NCI-H1694 (cell line): ENCODE measurements around the gene RANBP6.
A peak's percentile ranks its signal among the peaks of the same experiment; 100 is the strongest.
"Not testable (repeated sequence)": the region's sequence is repeated elsewhere in the genome, so short reads cannot be mapped to it uniquely, and the experiment has no call there.

Experiments used
- DNase-seq: peaks from one replicate; lab custom pipeline; 2025; lab: John Stamatoyannopoulos, UW

The RANBP6 gene

DNA sequence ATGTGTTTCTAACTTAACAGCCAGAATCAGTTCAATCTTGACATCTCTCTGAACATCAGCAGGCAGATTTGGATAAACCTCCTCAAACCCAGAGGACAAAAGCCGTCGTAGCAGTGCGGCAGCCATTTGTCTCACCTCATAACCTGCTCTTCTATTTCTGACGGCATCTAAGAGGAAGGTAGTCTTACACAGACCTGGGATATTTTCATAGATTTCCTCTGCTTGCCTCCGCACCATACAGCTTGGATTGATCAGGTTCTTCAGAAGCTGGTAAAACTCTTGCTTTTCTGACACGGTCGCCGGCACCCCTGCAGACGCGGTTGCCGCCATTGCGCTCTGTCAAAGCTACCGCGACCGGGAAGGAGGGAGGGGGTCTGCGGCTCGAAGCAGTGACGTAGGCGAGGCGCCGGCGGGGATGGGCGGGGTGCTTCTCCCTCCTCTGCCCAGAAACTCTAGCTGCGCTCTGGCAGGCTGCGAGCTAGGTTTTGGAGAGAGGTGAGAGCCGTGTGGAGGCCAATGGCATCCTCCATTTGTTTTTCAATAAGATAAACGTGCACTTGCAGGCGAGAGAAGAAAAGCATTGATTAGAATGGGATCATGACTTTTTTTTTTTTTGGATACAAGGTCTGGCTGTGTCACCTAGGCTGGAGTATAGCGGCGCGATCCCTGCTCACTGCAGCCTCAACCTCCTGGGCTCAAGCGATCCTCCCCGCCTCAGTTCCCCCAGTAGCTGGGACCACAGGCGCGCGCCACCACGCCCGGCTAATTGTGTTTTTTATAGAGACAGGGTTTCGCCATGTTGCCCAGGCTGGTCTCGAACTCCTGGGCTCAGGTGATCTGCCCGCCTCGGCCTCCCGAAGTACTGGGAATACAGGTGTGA, at the start of gene RANBP6:
Gene RANBP6, minus strand, starts transcription at position 347 of the 880 bp plus-strand sequence. Its CDS starts 17 bp downstream, at position 330.
- DNase-seq, result peak; percentile 77

DNA sequence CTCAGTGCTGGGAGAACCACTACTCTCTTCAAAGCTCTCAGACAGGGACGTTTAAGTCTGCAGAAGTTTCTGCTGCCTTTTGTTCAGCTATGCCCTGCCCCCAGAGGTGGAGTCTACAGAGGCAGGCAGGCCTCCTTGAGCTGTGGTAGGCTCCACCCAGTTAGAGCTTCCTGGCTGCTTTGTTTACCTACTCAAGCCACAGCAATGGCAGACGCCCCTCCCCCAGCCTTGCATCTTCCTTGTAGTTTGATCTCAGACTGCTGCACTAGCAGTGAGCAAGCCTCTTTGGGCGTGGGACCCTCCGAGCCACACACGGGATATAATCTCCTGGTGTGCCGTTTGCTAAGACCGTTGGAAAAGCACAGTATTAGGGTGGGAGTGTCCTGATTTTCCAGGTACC, 47.7 kb upstream of the RANBP6 start:
- not testable (repeated sequence) for DNase-seq

DNA sequence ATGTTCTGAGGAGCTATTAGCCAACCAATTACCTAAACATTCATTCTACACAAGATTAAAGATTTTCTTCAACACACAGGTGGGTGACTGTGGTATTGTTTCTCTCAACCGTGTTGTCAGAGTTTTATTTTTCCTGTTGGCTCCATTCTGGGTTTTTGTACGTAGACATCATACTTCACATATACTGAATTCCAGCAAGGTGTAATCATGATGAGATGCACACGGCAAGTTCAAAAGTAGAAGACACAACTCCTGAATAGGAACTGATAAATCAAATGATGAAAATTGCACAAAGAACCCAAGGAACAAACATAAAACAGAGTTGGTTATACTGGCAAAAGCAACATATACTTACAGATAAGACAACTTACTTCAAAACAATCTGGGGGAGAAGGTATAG, 40.2 kb upstream of the RANBP6 start:
- DNase-seq, result no peak

- DNase-seq, result peak; percentile 24
Observed at GRCh38 chr9:6055216-6055615, 39.8 kb upstream of the RANBP6 start.

GRCh38 chr9:6054280-6055099, 39.1 kb upstream of the RANBP6 start:
- peak; percentile 80 for DNase-seq

- no peak for DNase-seq
Observed at GRCh38 chr9:6052293-6052919, 37.0 kb upstream of the RANBP6 start.

- no peak for DNase-seq
Observed at GRCh38 chr9:6051511-6051950, 36.1 kb upstream of the RANBP6 start.

- no peak for DNase-seq
Observed at GRCh38 chr9:6049798-6050197, 34.4 kb upstream of the RANBP6 start.

DNA sequence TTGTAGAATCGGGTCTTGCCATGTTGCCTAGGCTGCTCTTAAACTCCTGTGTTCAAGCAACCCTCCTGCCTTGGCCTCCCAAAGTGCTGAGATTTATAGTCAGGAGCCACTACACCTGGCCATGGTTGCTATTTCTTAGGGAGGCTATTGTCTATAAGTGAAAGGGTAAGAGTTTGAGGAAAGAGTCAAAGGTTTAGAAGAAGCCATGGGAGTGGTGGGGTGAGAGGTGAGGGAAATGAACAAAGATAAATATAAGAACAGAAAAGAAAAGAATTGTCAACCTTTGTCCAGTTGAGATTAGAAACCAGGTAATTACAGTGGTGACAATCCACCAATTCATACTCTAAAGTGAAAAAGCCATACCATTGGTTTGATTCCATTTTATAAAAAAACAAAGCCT, 32.6 kb upstream of the RANBP6 start:
- no peak for DNase-seq

GRCh38 chr9:6047020-6047419, 31.6 kb upstream of the RANBP6 start:
- DNase-seq, result no peak

DNA sequence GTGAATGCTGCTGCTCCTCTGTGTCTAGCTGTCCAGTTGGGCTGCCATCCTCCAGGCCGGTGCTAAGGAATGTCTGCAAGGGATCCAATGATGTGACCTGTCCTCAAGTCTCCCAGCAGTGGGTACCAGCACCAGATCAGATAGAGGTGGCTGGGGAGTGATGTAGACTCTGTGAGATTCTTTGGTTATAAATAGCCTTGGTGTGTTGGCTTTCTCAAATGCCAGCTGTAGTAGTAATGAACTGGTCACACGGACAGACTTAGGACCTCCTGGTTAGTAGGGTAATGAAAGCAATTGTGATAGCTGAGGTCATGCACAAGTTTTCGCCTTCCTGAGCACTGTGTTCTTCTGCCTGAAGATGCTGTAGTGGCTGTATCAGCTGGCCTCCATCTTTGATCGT, 29.9 kb upstream of the RANBP6 start:
- no peak for DNase-seq

DNA sequence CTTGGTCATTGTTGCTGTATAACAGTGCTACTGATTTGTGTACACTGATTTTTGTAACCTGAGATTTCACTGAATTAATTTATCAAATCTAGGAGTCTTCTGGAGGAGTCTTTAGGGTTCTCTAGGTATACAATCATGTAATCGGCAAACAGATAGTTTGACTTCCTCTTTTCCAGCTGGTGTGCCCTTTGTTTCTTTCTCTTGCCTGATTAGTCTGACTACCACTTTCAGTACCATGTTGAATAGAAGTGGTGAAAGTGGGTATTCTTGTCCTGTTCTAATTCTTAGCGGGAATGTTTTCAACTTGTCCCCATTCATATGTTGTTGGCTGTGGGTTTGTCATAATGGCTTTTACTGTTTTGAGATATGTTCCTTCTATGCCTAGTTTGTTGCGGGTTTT, 24.7 kb upstream of the RANBP6 start:
- DNase-seq, result no peak

DNA sequence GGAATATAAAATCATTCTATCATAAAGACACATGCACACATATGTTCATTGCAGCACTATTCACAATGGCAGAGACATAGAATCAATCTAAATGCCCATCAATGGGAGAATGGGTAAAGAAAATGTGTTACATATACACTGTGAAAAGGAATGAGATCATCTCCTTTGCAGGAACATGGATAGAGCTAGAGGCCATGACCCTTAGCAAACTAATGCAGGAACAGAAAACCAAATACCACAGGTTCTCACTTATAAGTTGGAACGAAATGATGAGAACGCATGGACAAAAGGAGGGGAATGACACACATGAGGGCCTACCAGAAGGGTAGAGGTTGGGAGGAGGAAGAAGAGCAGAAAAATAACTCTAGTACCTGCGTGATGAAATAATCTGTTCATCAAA, 21.0 kb upstream of the RANBP6 start:
- DNase-seq, result no peak

- DNase-seq, result no peak
Observed at GRCh38 chr9:6034954-6035353, 19.5 kb upstream of the RANBP6 start.

DNA sequence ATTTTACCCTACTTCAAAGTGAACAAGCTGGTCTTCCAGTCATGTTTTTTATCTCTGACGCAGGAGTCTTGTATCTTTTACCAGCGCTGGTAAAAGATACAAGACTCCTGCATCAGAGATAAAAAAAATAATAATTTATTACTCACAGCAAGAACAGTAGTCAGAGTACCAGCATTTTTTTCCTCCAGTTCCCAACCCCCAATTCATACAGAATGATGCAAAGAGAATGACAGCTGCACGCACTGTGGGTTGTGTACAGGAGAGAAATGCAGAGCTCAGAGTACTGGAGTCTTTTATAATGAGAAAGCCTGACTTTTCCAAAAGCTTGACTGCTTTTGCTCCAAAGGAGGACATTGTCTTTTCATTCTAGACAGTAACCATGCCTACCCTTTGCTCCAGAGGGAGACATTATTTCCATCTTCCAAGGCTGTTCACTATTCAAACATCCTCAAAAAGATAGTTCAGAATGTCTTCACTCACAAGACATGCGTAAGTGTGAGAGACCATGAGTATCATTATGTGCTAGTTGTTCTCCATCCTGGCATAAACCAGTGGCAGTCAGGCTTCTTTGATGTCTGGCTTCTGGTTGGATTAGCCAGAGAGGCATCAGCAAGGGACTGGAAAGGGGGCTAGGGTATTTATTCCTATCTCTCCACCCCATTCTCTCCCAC, 14.3 kb upstream of the RANBP6 start:
- no peak for DNase-seq

DNA sequence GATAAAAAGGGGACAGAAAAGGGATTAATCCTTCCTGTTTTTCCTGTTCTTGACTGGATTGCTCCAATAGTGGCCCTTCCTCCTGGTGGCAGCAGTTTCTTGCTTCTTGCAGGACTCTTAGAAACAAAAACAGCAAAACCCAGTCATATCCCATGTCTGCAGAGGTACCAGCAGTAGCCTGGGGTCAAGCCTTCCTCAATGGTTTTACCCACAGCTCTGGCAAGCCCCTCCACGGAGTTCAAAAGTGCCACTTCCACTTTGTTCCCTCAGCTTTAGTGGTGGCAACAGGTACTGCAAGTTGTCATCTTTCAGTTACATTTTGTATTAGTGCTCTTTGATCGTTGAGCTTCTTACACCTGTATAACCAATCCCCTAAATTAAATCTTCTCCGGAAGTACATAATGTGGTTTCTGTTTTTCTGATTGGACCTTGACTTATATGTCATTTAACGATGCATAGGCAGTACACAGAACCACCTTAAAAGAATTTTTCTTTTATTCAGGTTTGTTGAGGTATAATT, 8.7 kb upstream of the RANBP6 start:
- no peak for DNase-seq

DNA sequence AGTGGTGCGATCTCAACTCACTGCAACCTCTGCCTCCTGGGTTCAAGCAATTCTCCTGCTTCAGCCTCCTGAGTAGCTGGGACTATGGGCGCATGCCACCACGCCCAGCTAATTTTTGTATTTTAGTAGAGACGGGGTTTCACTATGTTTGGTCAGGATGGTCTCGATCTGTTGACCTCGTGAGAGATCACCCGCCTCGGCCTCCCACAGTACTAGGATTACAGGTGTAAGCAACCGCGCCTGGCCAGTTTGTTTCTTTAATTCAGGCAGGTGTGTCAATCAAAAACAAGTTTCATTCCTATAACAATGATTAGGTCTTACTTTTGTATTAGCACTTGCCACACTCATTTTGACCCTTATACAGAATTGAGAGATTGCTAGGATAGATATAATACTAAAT, 1.6 kb upstream of the RANBP6 start:
- DNase-seq, result not testable (repeated sequence)

DNA sequence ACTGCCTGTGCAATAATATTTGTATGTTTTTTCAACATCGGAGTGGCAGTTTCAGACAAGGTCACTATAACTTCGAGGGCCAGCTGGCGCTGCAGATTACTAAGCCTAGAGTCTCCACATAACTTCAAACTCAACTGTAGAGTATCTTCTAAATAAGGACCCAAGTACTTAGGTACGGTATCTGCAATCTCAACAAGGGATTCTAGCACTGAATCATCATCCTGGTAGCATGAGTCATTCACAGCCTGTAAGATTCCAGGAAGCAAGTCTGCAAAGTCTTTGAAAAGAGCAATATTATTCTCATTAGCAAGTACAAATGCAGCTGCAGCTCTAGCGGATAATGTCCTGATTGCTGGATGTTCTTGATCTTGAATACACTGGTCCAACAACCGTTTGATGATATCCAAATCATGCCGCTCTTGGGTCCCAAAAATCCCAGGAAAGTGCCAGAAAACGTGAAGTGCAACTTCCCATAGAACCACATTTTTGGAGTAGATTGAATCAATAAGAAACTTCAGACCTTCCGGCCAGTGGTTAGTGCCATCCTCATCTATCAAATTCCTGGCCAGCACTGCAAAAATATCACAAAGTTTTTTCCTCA, 654 bp downstream of the RANBP6 start:
- DNase-seq, result no peak

DNA sequence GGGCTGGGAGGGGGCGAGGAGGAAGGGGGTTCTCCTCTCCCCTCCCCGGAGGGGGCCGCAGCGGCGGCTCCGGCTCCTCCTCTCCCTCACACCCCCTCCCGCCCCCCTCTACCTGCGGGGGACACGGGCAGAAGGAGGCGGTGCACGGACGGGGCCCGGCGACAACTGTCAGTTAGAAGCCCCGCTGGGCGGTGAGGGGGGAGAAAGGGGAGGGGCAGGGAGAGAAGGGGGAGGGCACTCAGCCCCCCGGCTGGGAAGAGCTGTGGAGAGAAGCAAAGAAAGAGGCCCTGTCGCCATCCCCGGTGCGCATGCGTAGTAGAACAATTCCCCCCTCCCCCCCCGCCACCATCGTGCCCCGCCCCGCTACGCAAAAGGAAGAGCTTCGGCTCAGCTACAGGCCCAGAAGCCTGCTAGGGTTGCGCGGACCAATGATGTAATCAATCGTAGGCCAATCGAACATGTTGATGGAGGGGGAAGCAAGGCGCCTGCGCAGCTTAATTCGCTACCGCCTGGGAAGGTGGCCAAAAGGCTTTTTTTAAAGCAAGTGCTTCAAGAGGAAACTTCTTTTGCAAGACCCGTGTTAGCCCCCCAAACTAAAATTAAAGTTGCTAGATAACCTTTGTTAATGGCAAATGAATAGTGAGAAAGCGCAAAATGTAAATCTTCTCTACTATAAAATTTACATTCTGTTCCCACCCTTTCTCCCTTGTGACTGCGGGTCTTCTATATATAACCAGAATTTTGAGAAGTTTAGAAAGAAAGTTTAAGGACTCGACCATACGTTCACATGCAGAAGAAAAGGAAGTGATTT, 7.0 kb downstream of the RANBP6 start:
- peak; percentile 98 for DNase-seq

DNA sequence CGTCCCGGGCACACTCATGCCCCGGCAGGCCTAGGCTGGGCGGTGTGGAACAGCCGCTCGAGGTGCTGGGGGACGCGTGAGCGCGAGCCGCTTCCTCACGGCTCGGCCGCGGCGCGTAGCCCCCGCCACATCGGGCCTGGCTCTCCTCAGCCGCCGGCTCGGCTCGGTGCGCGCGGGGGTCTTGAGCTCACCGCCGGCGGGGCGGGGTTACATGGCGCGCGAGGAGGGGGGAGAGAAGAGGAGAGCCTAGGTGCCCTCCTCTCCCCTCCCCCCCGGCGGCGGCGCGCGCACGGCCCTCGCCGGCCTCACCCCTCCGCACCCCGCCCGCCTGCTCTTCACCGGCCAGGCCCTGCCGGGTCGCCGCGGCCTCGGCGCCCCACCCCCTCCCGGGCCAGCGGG, 7.7 kb downstream of the RANBP6 start:
- peak; percentile 50 for DNase-seq
